Glomerular visceral epithelial cell (primary cell): Measurements from ENCODE around the gene POC1A.

Source experiments
- DNase-seq: peaks from one replicate; pipeline ENCODE4 v3.0.0-alpha.2; 2016; ENCODE audit errors: extremely low spot score

The POC1A gene

GRCh38 chr3:52154135-52155094 lies at the start of gene POC1A:
Gene POC1A (minus strand): TSS chr3:52154423. CDS start chr3:52154372, 51 bp downstream.
- DNase-seq, result peak; percentile 95

GRCh38 chr3:52203701-52204100 lies 49.5 kb upstream of the POC1A start:
- DNase-seq, result no peak

GRCh38 chr3:52202384-52203077 lies 48.3 kb upstream of the POC1A start:
- DNase-seq, result no peak

GRCh38 chr3:52200981-52201679 lies 46.9 kb upstream of the POC1A start:
- DNase-seq, result no peak

- no peak for DNase-seq
Measured at GRCh38 chr3:52198643-52199608, 44.7 kb upstream of the POC1A start.

- peak; percentile 93 for DNase-seq
Measured at GRCh38 chr3:52197842-52198625, 43.8 kb upstream of the POC1A start, which contains the start of gene ALAS1. Gene ALAS1 (plus strand): TSS chr3:52198160. CDS start chr3:52199242, 1,082 bp downstream.

- no peak for DNase-seq
Measured at GRCh38 chr3:52197499-52197841, 43.2 kb upstream of the POC1A start.

- DNase-seq, result no peak
Measured at GRCh38 chr3:52196977-52197376, 42.8 kb upstream of the POC1A start.

GRCh38 chr3:52195823-52196331 lies 41.7 kb upstream of the POC1A start:
- peak; percentile 25 for DNase-seq

- DNase-seq, result no peak
Measured at GRCh38 chr3:52195291-52195597, 41.0 kb upstream of the POC1A start.

GRCh38 chr3:52194485-52195290 lies 40.5 kb upstream of the POC1A start:
- no peak for DNase-seq

- DNase-seq, result peak; percentile 77
Measured at GRCh38 chr3:52193065-52193464, 38.8 kb upstream of the POC1A start.

- DNase-seq, result no peak
Measured at GRCh38 chr3:52191663-52192062, 37.4 kb upstream of the POC1A start.

- DNase-seq, result peak; percentile 73
Measured at GRCh38 chr3:52190294-52191074, 36.3 kb upstream of the POC1A start.

- no peak for DNase-seq
Measured at GRCh38 chr3:52188556-52188955, 34.3 kb upstream of the POC1A start.

GRCh38 chr3:52186729-52187128 lies 32.5 kb upstream of the POC1A start:
- DNase-seq, result no peak

GRCh38 chr3:52185837-52186236 lies 31.6 kb upstream of the POC1A start:
- DNase-seq, result no peak

GRCh38 chr3:52185311-52185710 lies 31.1 kb upstream of the POC1A start:
- DNase-seq, result no peak

- no peak for DNase-seq
Measured at GRCh38 chr3:52184690-52185089, 30.5 kb upstream of the POC1A start.
